GM19467 (cell line): Measurements from ENCODE around the gene PPP6R2.
A peak's percentile ranks its signal among the peaks of the same experiment; 100 is the strongest.

Experiments used
- ATAC-seq: cut with Tn5 transposase; IDR thresholded peaks from one replicate; pipeline ENCODE4 v1.9.1; 2021; ENCODE audit warnings: mild to moderate bottlenecking, moderate library complexity; ENCODE audit not compliant: unreplicated experiment

Gene PPP6R2

GRCh38 chr22:50464451-50464850 lies 121.3 kb downstream of the PPP6R2 start:
- ATAC-seq, result no peak

GRCh38 chr22:50465066-50465930 lies 122.2 kb downstream of the PPP6R2 start:
- no peak for ATAC-seq

- no peak for ATAC-seq
Measured at GRCh38 chr22:50467341-50467740, 124.2 kb downstream of the PPP6R2 start.

GRCh38 chr22:50467773-50468440 lies 124.8 kb downstream of the PPP6R2 start:
- ATAC-seq, result no peak

- no peak for ATAC-seq
Measured at GRCh38 chr22:50468626-50469025, 125.5 kb downstream of the PPP6R2 start.

- ATAC-seq, result peak; percentile 43
Measured at GRCh38 chr22:50469377-50470305, 126.5 kb downstream of the PPP6R2 start.

GRCh38 chr22:50470491-50470890 lies 127.4 kb downstream of the PPP6R2 start:
- ATAC-seq, result no peak

GRCh38 chr22:50471197-50471847 lies 128.2 kb downstream of the PPP6R2 start:
- ATAC-seq, result no peak

- ATAC-seq, result no peak
Measured at GRCh38 chr22:50471962-50472361, 128.8 kb downstream of the PPP6R2 start.

GRCh38 chr22:50473088-50473487 lies 130.0 kb downstream of the PPP6R2 start:
- ATAC-seq, result no peak

- no peak for ATAC-seq
Measured at GRCh38 chr22:50473855-50474671, 130.9 kb downstream of the PPP6R2 start.

- ATAC-seq, result peak; percentile 57
Measured at GRCh38 chr22:50474710-50475651, 131.9 kb downstream of the PPP6R2 start, which contains the start of gene SBF1. SBF1 (minus strand) TSS chr22:50475035; CDS start chr22:50474840, 195 bp downstream.

GRCh38 chr22:50475652-50476002 lies 132.5 kb downstream of the PPP6R2 start:
- ATAC-seq, result no peak

- ATAC-seq, result no peak
Measured at GRCh38 chr22:50476868-50477267, 133.7 kb downstream of the PPP6R2 start.

- no peak for ATAC-seq
Measured at GRCh38 chr22:50477923-50478322, 134.8 kb downstream of the PPP6R2 start.

- ATAC-seq, result no peak
Measured at GRCh38 chr22:50479721-50480120, 136.6 kb downstream of the PPP6R2 start.

- ATAC-seq, result no peak
Measured at GRCh38 chr22:50481045-50481439, 137.9 kb downstream of the PPP6R2 start.

- no peak for ATAC-seq
Measured at GRCh38 chr22:50481440-50482106, 138.4 kb downstream of the PPP6R2 start, which contains the start of gene ADM2. ADM2 (plus strand) TSS chr22:50481543; CDS start chr22:50481848, 305 bp downstream.
